Right lobe of liver (tissue), 6 donors: ENCODE results near the gene REM1. TPM values are rescaled to one million over a fixed set of nuclear protein-coding genes. Genes with fewer than 3 reads are reported as not detected.
"Not testable (repeated sequence)": the region's sequence is repeated elsewhere in the genome, so short reads cannot be mapped to it uniquely, and the experiment has no call there.

Experiments used
- ATAC-seq, 4 donors: fragments of 200-7000 bp; cut with Tn5 transposase; one replicate each; pipeline ENCODE4 v1.9.1; 2020; ENCODE audit warnings: mild to moderate bottlenecking in 4 of 4, moderate library complexity in 4 of 4
- DNase-seq, 3 donors: peaks; one replicate each; pipeline ENCODE4 v3.0.0-alpha.2; 2020
- H3K27ac ChIP-seq, 3 donors: fragments of 200-600 bp; one replicate each; pipeline ENCODE4 v1.8.0; 2022
- H3K27me3 ChIP-seq, 2 donors: fragments of 200-600 bp; one replicate each; pipeline ENCODE4 v1.8.0; 2022
- H3K36me3 ChIP-seq, 4 donors: fragments of 200-600 bp; sonication (generic) in 1 of 4; one replicate each; pipeline versions ENCODE4 v1.5.1 to v1.8.0; 2017 to 2022; ENCODE audit warnings: control low read depth in 1 of 4
- H3K4me1 ChIP-seq, 4 donors: fragments of 200-600 bp; sonication (generic) in 1 of 4; one replicate each; pipeline versions ENCODE4 v1.5.1 to v1.8.0; 2017 to 2022; ENCODE audit warnings: control low read depth in 1 of 4
- H3K4me3 ChIP-seq, 3 donors: fragments of 200-600 bp; one replicate each; pipeline ENCODE4 v1.8.0; 2022
- H3K9me3 ChIP-seq, 4 donors: fragments of 200-600 bp; sonication (generic) in 1 of 4; one replicate each; pipeline versions ENCODE4 v1.5.1 to v1.8.0; 2017 to 2022; ENCODE audit warnings: control low read depth in 1 of 4
- CTCF ChIP-seq, 4 donors: fragments of 200-600 bp in 3 of 4; fragments of 450-650 bp in 1 of 4; IDR thresholded peaks; one replicate each; pipeline versions ENCODE4 v1.5.1 to v1.8.0; 2016 to 2022; ENCODE audit warnings: antibody characterized with exemption in 4 of 4, mild to moderate bottlenecking in 2 of 4
- POLR2A ChIP-seq: fragments of 450-650 bp; IDR thresholded peaks from one replicate; pipeline ENCODE4 v1.6.1; 2017; ENCODE audit warnings: antibody characterized with exemption, mild to moderate bottlenecking
- WGBS: methylation state at CpG from one replicate; pipeline ENCODE4 v1.1.6; 2018; ENCODE audit warnings: low coverage, low lambda C conversion rate; ENCODE audit not compliant: insufficient coverage; ENCODE audit errors: missing lambda C conversion rate; 5-methylcytosine and 5-hydroxymethylcytosine counted together
- intact Hi-C, 2 donors: fragments of 100-400 bp; cut with DNase I; formaldehyde crosslinking; loops; one replicate each; pipeline versions ENCODE4 v1.11.2 to v1.14.1; 2022
- total RNA-seq, 6 experiments: library from RNA; depleted of rRNA in 2 of 6; stranded (reverse); fragments of >200 nt in 2 of 6; fragmentation: NEBNext Ultra II Directional in 3 of 6; extraction: Animal tissue kit (Norgen Biotek cat#: 25700) in 3 of 6; gene quantifications; one replicate each; pipeline versions ENCODE4 v1.1.0 to v1.2.4, GENCODE V29; 2016 to 2023
- donor health status: DM: no; HTN: yes; CAD: no.
- donor health status: DM: no; HTN: no; CAD: no.
- donor health status: DM: no; HTN: no; CAD: no.
- donor health status: DM: no; HTN: yes; CAD: no.
- donor health status: DM: no; HTN: yes; CAD: no.

REM1 gene
- total RNA-seq, 6 experiments from 2014 or later: 0.12 to 1.0 (median 0.20) TPM; not detected in 1

- TF ChIP-seq CTCF (IDR thresholded peaks at IDR 0.05): peak; percentile 93 to 94 (median 94)
- H3K27ac ChIP-seq, intact Hi-C loops, H3K4me3 ChIP-seq, H3K4me1 ChIP-seq, H3K36me3 ChIP-seq, H3K27me3 ChIP-seq, H3K9me3 ChIP-seq: not testable (repeated sequence)
- ATAC-seq (peak; percentile 98 to 99 (median 99)), DNase-seq (peak; percentile 84 to 87 (median 87))
- WGBS: 27% methylated on average over 19 of the region's 20 CpGs
These were observed 28.0 kb downstream of the REM1 start for GRCh38 chr20:31502884-31503673.

- DNase-seq (no peak), ATAC-seq (no peak)
- WGBS: 80% methylated on average over 1 of the region's 1 CpG
- H3K4me3 ChIP-seq: no peak overlapping the region
- H3K27ac ChIP-seq: no peak overlapping the region
- H3K9me3 ChIP-seq: no peaks in the 10 kb centered on the region
- TF ChIP-seq POLR2A (no peak), CTCF (IDR thresholded peaks at IDR 0.05) (no peak)
- no peaks in the 10 kb centered on the region for H3K4me1 ChIP-seq
- no peaks in the 10 kb centered on the region for H3K36me3 ChIP-seq
- intact Hi-C loops: no loop called here
- H3K27me3 ChIP-seq: no peaks in the 10 kb centered on the region
These were observed 30.8 kb downstream of the REM1 start for GRCh38 chr20:31505903-31506302.

- no peak for ATAC-seq
- Histone ChIP-seq H3K4me3 (no peak overlapping the region), H3K9me3 (no peaks in the 10 kb centered on the region), H3K27ac (no peak overlapping the region), H3K27me3 (no peaks in the 10 kb centered on the region), H3K36me3 (no peaks in the 10 kb centered on the region), H3K4me1 (no peaks in the 10 kb centered on the region)
- WGBS: 100% methylated on average over 2 of the region's 5 CpGs
- no peak for TF ChIP-seq POLR2A
- no peak for TF ChIP-seq CTCF (IDR thresholded peaks at IDR 0.05)
- DNase-seq: no peak
- intact Hi-C loops: no loop called here
These were observed 33.6 kb downstream of the REM1 start for GRCh38 chr20:31508517-31509244.

- 1% methylated on average over 20 of the region's 86 CpGs for WGBS
- intact Hi-C loops: no loop called here
These were observed 39.3 kb downstream of the REM1 start, which contains the start of gene HM13 for GRCh38 chr20:31514154-31515071. TSS of gene HM13 (plus strand) at chr20:31514442. CDS start at chr20:31514552, 110 bp downstream.

More at GRCh38 chr20:31514154-31515071, 39.3 kb downstream of the REM1 start, which contains the start of gene HM13:
- Histone ChIP-seq H3K27ac (peak within 1 kb of the TSS; percentile 47 to 76 (median 65)), H3K4me1 (peaks cover 0 to 30% (median 7%) of the 10 kb centered on the region in 4 donors), H3K9me3 (no peaks in the 10 kb centered on the region), H3K36me3 (no peaks in the 10 kb centered on the region), H3K4me3 (peak within 1 kb of the TSS; percentile 87 to 99 (median 98)), H3K27me3 (no peaks in the 10 kb centered on the region)
- peak; percentile 81 for TF ChIP-seq POLR2A
- peak; percentile 93 to 99 (median 98) for TF ChIP-seq CTCF (IDR thresholded peaks at IDR 0.05)
- ATAC-seq (peak; percentile 92 to 98 (median 95)), DNase-seq (peak; percentile 92 to 94 (median 93))
